ENCODE results near the gene ANO6. TPM values are rescaled to one million over a fixed set of nuclear protein-coding genes. Genes with fewer than 3 reads are reported as not detected.
"Not testable (repeated sequence)": the region's sequence is repeated elsewhere in the genome, so short reads cannot be mapped to it uniquely, and the experiment has no call there.

The ANO6 gene
- total RNA-seq, 2 donors from 2014 or later: 10.3 to 15.4 TPM

- DNase-seq: no peak
- intact Hi-C loops (cut with DNase I, micrococcal nuclease): no loop called here
- ATAC-seq: no peak
These were observed 45.0 kb downstream of the ANO6 start for GRCh38 chr12:45260854-45261253.

GRCh38 chr12:45262185-45262584 lies 46.3 kb downstream of the ANO6 start:
- ATAC-seq; DNase-seq; intact Hi-C loops (cut with DNase I, micrococcal nuclease): not testable (repeated sequence)

- intact Hi-C loops (cut with DNase I, micrococcal nuclease): no loop called here
- DNase-seq (no peak), ATAC-seq (no peak)
These were observed 47.7 kb downstream of the ANO6 start for GRCh38 chr12:45263587-45263986.

- DNase-seq: peak; percentile 31 to 38
- intact Hi-C loops (cut with DNase I, micrococcal nuclease): no loop called here
These were observed 52.9 kb downstream of the ANO6 start for GRCh38 chr12:45268672-45269411.

GRCh38 chr12:45269412-45269751 lies 53.5 kb downstream of the ANO6 start:
- no peak for ATAC-seq
- intact Hi-C loops (cut with DNase I, micrococcal nuclease): no loop called here

More at GRCh38 chr12:45268672-45269411, 52.9 kb downstream of the ANO6 start:
- ATAC-seq: peak; percentile 46

GRCh38 chr12:45270951-45271350 lies 55.1 kb downstream of the ANO6 start:
- intact Hi-C loops (cut with DNase I, micrococcal nuclease): no loop called here
- no peak for ATAC-seq
- no peak for DNase-seq

More at GRCh38 chr12:45269412-45269751, 53.5 kb downstream of the ANO6 start:
- no peak for DNase-seq

- no peak for ATAC-seq
- intact Hi-C loops (cut with DNase I, micrococcal nuclease): no loop called here
- no peak for DNase-seq
These were observed 57.9 kb downstream of the ANO6 start for GRCh38 chr12:45273717-45274271.

GRCh38 chr12:45276154-45276755 lies 60.4 kb downstream of the ANO6 start:
- no peak for ATAC-seq
- intact Hi-C loops (cut with DNase I, micrococcal nuclease): no loop called here
- no peak for DNase-seq

- intact Hi-C loops (cut with DNase I, micrococcal nuclease): no loop called here
- DNase-seq (no peak), ATAC-seq (no peak)
These were observed 62.6 kb downstream of the ANO6 start for GRCh38 chr12:45278447-45278846.

- no peak for ATAC-seq
- no peak for DNase-seq
- intact Hi-C loops (cut with DNase I, micrococcal nuclease): loop anchor here in 1 of 2 donors (10.0 kb wide), 1 partner anchor 55 kb away; no protein-coding TSS in a partner anchor
These were observed 64.3 kb downstream of the ANO6 start for GRCh38 chr12:45279931-45280830.

- no peak for ATAC-seq
- intact Hi-C loops (cut with DNase I, micrococcal nuclease): loop anchor here in 1 of 2 donors (10.0 kb wide), 1 partner anchor 57 kb away; no protein-coding TSS in a partner anchor
- DNase-seq: no peak
These were observed 66.1 kb downstream of the ANO6 start for GRCh38 chr12:45281994-45282393.

- DNase-seq (peak; percentile 38 to 71), ATAC-seq (peak; percentile 99)
- intact Hi-C loops (cut with DNase I, micrococcal nuclease): loop anchor here in 1 of 2 donors (10.0 kb wide), 1 partner anchor 58 kb away; no protein-coding TSS in a partner anchor
These were observed 66.5 kb downstream of the ANO6 start for GRCh38 chr12:45282411-45282810.

- intact Hi-C loops (cut with DNase I, micrococcal nuclease): loop anchor here in 1 of 2 donors (10.0 kb wide), 1 partner anchor 59 kb away; no protein-coding TSS in a partner anchor
- ATAC-seq (peak; percentile 41), DNase-seq (no peak)
These were observed 68.4 kb downstream of the ANO6 start for GRCh38 chr12:45284096-45284901.

GRCh38 chr12:45285717-45286116 lies 69.8 kb downstream of the ANO6 start:
- ATAC-seq: no peak
- DNase-seq: no peak
- intact Hi-C loops (cut with DNase I, micrococcal nuclease): loop anchor here in 1 of 2 donors (10.0 kb wide), 1 partner anchor 61 kb away; no protein-coding TSS in a partner anchor

GRCh38 chr12:45286621-45287020 lies 70.7 kb downstream of the ANO6 start:
- ATAC-seq (no peak), DNase-seq (no peak)
- intact Hi-C loops (cut with DNase I, micrococcal nuclease): loop anchor here in 1 of 2 donors (10.0 kb wide), 1 partner anchor 62 kb away; no protein-coding TSS in a partner anchor

- no peak for ATAC-seq
- intact Hi-C loops (cut with DNase I, micrococcal nuclease): loop anchor here in 1 of 2 donors (10.0 kb wide), 1 partner anchor 65 kb away; no protein-coding TSS in a partner anchor
- no peak for DNase-seq
These were observed 73.6 kb downstream of the ANO6 start for GRCh38 chr12:45289245-45290215.

GRCh38 chr12:45290216-45290605 lies 74.3 kb downstream of the ANO6 start:
- ATAC-seq (no peak), DNase-seq (no peak)
- intact Hi-C loops (cut with DNase I, micrococcal nuclease): no loop called here
